ENCODE results near the gene TSKU.

Gene TSKU

DNA sequence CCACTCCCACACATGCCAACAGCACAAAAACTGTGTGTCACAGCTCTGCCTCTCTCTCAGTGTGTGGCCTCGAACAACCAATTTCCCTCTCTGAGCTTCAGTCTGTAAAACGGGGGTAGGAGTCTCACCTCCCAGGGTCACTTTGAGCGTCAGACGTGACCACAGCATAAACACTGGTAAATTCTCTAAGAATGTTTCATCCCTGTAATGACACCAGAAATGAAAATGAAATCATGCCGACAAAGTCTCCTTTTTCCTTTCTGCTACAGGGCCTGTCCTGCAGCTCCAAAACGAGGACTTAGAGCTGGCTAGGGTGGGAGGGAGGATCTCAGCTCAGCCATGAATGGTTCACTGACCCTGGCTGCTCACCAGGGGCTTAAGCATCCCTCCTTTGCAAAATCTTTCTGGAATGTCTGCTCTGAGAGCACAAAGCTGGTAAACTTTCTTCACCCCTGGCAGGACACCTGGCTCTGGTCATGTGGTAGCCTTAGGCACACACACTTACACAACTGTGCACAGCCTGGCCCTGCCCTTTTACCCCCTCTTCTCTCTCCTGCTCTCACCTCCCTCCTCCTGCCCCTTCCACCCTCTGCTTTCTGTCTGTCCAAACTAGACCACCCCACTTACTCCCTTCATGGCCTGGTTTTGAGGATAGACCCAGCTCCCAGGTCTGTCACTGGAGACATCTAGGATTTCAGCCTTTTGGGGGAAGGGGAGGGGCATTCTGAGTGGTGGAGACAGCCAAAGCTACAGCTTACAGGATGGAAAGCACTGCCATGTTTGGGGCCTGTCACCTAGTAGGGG, 12.3 kb upstream of the TSKU start:
- DNase-seq (ENCODE audit: low spot score): no peak

DNA sequence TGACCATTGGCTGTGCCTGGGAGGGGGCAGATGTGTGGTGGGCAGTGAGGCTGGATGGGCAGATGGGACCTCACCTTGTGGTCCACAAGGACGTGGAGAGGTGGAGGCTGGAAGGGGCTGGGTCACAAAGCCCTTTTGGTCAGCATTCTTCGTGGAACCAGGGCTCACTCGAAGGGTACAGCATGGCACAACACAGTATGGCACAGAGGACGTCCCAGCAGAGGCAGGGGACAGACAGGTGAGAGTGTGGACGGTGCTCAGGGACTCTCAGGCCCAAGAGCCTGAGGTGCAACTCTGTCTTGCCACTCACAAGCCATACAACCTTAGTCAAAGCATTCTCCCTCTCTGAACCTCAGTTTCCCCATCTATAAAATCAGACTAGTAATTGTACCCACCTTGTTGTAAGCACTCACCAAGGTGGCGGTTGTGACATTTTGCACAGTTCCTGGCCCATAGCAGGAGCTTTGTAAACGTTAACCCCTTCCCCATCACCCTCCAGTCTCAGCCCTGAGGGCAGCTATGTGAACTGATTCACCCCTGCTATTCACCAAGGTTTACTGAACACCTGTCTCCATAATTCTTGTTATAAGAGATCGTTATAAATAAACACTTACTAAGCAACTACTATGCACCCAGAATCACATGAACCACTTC, 11.6 kb upstream of the TSKU start:
- no peak for DNase-seq (ENCODE audit: low spot score)

DNA sequence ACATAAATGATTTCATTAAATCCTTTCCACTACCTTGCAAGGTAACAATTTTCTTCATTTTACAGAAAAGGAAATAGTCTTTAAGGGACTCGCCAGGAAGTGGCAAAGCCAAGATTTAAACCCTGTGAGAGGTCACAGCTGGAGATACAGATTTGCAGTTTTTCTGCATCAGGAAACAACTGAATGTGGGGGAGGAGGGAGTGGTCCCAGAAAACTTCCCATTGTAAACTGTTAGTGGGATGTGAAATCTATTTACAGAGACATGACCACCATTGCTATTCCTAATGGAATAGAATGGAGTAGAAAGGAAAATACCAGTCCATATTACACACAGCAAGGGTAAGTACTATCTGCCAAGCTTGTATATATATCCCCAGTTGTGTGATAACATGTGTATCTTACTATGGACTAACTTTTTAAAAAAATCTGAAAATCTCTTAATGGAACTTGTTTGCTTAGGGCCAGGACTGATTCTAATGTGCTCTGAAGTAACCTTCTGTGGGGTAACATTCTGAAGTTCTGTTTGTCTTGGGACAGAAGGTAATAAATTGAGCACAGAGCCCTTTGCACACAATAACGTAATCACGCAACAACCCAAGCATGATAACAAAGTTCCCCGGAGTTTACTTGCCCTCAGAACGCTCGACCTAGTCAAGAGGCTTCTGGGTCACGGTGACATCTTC, 10.9 kb upstream of the TSKU start:
- DNase-seq (ENCODE audit: low spot score): no peak

DNA sequence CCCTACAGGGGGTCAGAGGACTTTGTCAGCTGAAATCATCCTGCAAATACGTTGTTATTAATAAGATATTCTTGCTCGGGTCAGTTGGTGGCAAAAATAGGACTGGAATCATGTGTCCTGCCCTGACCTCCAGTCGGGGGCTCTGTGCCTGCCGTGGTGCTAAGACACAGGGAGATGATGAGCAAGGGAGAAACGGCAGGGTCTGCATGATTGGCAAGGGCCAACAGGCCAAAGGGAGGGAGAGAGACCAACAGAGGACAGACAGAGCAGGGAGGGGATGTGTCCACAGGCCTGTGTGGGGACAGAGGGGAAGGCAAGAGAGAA, 10.4 kb upstream of the TSKU start:
- no peak for DNase-seq (ENCODE audit: low spot score)

DNA sequence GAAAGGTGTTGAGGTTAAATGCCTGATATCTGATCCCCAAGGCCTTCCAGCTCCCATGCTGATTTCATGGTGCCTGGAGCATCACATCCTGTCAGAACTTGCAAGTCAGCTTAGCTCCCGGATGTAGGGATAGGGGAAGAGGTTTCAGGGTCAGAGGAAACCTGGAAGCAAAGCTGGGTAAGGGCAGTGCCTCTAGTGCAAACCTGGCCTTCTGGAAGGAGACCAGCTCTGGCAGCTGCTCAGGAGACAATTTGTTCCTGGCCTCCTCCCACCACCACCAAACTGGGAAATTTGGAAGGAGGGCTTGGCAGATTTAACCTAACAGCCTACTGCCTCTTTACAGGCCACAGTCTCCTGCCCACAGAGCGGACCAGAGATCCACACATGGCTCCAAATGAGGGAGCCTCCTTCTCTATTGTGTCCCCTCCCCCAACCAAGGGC, 9.2 kb upstream of the TSKU start:
- DNase-seq (ENCODE audit: low spot score): no peak

DNA sequence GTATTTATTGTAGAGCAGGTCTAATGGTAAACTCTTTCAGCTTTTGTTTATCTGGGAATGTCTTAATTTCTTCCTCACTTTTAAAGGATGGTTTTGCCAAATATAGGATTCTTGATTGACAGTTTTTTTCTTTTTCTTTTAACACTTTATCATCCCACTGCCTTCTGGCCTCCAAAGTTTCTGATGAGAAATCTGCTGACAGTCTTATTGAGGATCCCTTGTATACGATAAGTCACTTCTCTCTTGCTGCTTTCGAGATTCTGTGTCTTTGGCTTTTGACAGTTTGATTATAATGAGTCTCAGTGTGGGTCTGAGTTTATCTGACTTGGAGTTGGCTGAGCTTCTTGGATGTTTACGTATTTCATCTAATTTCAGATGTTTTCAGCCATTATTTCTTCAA, 6.7 kb upstream of the TSKU start:
- no peak for DNase-seq (ENCODE audit: low spot score)

DNA sequence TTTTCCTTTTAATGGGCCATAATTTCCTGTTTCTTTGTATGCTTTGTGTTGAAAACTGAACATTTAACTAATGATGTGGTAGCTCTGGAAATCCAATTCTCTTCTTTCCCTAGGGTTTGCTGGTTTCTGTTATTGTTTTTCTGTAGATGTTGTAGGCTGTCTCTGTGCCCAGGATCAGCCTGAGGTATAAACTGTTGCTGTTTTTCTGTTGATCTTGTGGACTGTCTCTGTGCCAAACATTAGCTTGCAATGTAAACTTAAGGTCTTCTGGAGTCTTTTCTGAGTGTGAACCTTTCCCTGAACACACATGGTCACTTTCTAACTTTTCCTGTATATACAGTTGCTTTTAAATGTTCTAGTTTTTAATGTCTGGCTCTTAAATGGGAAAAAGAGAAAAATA, 5.9 kb upstream of the TSKU start:
- no peak for DNase-seq (ENCODE audit: low spot score)

DNA sequence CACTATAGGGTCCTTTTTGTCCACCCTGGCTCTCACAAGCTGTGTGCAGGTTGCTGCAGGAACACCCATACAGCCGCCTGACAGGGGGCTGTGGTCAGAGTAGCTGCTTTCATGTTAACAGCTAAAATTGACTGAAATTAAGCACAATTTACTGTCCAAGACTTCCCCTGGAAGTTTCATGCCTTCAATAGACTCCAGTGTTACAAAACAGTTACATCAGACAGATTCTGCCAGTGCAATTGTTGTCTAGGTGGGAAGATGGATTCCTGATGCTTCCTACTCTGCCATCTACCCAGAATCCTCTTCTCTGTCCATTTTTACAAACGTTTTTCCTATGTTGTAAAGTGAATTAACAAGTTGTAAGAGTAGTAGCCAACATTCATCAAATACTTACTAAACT, 5.3 kb upstream of the TSKU start:
- DNase-seq (ENCODE audit: low spot score): no peak

DNA sequence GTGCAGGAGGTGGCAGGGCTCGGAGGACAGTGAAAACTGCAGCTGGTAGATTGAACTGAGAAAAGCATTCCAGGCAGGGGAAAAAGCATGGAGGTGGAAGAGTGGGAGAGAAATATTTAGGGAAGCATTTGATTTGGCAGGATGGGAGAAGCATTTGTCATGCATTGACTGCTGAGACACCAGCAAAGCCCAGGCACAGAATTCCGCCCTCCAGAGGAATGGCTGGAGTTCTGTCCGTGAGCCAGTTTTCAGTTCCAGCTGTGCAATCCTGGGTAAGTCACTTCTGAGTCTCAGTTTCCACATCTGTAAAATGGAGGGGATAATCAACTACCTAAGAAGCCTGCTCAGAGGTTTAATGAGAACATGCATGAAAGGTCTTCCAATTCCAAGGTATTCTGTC, 4.3 kb upstream of the TSKU start:
- no peak for DNase-seq (ENCODE audit: low spot score)

DNA sequence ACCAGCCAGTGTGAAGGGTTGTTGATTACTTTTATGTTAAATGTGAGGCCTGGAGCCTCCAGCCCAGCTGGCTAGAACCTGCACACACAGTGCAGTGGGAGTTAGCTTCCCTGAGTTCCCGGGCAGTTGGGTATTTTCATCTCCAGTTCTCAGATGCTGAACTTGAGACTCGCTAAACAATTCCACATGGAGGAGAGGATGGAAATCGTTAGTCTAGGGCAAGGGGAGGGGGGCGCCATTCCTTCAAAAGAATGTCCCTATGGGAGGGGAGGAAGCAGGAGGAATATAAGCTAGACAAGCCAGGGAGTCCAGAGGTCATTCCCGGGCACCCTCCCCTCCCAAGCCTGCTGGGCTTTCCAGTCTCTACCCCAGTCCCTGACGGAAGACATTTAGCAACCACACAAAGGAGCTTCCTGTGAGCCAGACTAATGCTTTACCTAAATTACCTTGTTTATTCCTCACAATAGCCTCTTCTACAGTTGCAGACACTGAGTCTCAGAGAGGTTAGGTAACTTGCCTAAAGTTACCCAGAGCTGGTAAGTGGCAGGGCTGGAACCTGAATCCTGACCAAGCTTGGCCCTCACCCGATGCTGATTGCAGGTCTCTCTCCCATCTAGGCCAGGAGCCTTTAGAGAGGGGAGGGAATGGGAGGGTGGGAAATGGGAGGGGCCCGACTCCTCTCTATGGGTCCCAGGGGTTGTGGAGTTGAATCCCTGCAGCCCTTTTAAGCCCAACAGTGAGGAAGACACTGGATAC, 1.9 kb upstream of the TSKU start:
- DNase-seq (ENCODE audit: low spot score): no peak

DNA sequence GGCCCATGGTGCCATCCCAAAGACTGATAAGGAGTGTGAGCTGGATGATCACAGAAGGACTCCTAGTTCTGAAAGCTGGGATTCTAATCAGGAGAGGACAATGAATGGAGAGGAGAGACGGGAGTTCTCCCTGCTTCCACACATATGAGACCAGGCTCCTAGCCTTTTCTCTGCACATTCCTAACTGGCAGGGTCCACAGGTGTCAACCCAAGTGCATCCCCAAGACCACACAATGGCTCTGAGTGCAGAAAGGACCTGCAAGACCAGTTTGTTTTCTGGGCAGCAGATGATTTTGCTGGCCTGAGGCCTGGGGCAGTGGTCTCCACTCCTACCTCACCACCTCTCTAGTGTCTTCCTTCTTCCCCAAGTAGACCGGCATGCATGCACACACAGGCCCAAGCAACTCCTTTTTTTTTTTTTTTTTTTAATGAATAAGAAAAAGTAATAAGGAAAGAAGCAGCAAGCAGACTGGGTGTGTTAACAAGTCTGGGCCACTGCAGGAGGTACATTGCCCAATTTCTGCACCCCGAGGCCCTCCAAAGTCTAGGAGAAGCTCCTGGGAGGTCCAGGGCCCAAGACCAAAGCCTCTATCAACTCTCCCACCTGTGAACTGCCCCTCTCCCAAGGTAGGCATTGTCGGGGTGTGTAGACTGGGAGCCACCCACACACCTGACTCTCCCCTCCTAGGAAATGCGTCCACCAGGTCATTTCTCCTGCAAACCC, 1.2 kb upstream of the TSKU start:
- DNase-seq (ENCODE audit: low spot score): no peak

DNA sequence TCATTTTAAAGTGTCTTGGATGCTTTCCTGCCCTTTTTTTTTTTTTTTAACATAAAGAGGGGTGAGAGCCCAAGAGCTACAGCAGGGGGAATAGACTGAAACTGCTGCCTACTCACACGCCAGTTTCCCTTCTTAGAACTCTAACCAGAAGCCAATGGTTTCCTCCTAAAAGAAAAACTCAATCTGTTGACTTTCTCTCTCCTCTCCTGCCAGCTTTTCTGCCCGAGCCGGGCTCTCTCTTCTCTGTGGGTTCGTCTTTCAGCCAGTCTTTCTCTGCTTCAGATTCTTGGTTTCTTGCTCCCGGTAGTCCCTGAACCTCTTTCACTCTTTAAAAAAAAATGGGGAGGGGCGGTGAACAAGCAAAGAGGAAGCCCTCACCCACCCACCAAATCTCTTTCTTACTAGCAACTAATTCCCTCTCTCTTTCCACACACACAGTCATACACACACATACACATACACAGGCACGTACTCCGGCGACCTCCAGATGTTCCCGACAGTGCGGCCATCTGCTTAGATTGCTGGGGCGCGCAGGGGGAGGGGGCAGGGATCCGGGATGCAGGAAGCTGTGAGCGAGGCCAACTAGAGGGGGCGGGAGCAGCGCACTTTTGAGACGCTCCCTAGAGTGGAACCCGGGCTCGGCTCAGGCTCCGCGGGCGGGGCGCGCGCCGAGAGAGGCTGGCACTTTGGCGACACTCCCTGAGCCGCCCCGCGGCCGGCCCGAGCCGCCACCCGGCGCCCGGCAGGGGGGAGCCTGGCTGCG, 444 bp upstream of the TSKU start:
- peak; percentile 97 for DNase-seq (ENCODE audit: low spot score)

DNA sequence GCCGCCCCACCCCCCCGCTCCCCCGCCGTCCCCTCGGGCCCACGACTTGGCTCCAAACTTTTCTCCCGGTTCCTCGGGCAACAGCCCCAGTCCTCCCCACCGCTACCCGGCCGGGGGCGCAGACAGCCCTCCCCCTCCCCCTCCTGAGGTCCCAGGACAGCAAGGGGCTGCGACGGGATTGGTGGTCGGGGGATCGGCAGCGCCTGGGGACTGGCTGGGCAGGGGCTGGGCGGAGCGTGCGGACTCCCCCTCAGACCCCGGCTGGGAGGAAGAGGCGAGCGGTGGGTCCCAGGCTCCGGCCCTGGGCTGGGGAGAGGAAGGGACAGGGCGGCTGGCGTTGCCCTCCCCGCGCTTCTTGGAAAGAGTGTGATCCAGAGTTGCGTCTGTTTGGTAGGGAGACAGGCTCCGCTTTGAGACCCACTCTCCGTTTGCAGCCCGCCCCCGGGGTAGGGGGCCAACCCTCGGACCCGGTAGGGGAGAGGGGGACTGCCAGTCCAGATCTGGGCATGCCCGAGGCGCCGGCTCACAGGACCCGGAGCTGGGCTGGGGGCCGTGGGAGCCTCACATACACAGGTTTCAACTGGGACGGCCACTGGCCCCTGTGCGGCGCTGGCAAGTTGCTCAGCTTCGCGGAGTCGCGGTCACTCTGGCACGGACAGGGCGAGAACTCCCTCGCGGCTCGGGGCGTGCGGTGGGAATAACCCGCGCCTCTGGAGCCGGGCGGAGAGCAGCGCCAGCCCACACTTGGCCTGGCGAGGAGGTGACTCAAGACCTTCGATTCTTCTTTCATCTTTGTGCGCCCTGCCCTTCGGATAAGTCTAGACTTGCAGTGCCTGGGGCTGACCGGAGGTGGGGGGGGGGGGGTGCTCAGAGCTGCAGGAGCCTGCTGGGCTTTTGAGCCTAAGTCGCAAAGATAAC, 999 bp downstream of the TSKU start:
- peak; percentile 82 for DNase-seq (ENCODE audit: low spot score)

DNA sequence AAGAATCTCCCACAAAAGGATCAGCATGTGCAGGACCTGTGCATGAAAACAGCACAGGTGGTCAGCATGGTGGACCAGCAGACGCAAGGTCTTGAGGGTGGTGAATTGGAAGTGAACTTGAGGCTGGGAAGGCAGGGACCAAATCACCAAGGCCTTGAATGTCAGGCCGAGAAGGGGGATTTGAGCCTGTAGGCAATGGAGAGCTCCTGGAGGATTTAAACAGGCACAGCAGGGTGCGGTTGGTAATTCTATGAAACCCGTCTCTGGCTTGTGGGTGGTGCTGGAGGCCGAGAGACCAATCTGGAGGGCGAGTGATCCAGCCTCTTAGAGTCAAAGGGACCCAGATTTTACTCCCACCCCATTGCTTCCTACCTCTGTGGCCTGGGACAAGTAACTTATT, 2.4 kb downstream of the TSKU start:
- DNase-seq (ENCODE audit: low spot score): no peak

DNA sequence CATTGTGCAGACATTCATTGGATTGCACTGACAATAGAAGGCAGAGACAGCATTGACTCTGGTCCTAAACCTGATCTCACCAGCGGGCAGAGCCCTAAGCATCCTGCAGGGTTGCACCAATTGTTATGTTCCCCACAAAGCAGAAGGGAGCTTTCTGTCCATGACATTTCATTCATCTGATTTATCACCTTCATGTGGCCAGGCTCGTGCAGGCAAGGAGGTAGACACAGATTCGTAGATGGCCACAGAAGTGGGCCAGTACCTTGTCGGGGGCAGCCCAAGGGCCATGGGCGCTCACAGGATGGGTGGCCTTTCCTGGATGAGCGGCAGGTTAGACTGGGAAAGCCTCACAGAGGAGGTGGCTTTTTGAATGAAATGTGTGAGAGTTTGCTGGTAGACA, 2.9 kb downstream of the TSKU start:
- DNase-seq (ENCODE audit: low spot score): no peak

DNA sequence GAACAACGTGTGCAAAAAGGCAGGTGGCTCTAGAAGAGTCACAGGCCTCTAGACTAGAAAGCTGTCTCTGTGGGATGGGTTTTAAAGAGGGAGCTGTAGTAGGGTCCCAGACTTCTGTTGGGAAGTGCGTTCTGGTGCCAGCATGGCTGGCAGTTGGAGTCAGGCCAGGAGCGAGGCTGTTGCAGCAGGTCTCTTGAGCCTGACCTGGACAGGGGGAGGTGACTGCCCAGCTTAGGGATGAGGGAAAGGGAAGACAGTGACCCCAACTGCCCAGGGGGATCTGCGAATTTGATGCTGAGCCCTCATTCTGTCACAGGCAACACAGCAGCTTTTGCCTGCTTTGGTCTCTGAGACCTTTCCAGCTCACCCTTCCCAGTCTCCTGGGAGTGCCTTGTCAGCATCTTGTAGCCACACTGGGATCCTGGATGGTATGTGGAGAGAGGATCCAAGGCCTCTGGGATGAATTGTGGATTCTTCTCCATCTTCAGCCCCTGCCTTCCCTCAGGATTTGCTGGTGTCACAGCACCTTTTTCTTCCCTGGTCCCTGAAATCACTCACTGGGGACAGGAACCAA, 3.4 kb downstream of the TSKU start:
- DNase-seq (ENCODE audit: low spot score): no peak

DNA sequence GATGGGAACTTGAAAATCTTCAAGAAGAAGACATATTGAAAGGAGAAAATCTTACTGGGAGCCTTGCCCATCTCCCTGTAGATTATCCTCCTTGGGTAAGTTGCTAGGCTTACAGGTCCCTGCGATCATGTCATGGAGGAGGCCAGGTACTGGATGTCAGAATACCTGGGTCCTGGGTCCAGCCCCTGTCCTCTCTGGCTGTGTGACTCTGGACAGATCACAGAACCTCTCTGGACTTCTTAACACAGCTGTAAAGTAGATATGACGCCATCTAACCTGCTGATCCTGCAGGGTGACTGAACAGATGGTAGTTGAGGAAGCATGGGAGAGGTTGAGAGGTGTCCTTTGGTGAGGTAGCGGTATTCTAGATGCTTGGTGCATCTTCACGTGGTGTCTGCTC, 4.1 kb downstream of the TSKU start:
- DNase-seq (ENCODE audit: low spot score): no peak

DNA sequence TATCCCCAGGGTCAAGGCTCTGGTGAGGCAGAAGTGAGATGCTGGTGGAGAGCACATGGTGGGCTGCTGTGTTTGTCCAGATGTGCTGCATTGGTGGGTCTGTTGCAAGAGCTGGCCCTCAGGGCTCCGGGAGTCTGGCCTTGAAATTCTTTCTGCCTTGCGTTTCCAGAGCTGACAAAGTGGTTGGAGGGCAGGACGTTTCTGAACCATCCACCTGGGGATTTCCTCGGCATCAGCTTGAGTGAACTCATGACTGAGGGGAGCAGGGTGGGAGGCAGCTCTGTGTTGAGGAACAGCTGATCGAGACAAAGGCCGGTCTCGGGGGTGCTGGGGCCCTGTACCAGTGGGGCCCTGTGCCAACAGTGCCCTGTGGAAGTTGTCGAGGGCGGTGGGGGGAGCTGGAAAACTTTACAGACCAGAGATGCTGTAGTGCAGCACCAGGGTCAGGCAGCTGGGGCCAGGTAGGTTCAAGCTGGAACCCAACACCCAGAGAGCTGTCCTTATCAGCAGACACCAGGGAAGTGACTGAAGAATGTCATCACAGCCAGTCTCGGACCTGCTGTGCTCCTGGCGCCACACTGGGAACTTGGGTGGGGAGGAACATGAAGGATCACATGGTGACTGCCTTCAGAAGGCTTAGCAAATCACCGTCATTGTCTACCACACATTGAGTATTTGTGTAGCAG, 4.9 kb downstream of the TSKU start:
- no peak for DNase-seq (ENCODE audit: low spot score)
